Mesothelial cell of epicardium (in vitro differentiated cells): ENCODE results near the gene ITGAV. TPM values are rescaled to one million over a fixed set of nuclear protein-coding genes. Genes with fewer than 3 reads are reported as not detected.

Experiments used
- DNase-seq, 2 experiments: peaks; one replicate each; pipeline ENCODE4 v3.0.0; 2021; ENCODE audit warnings: low spot score in 2 of 2; ENCODE audit not compliant: unreplicated experiment in 2 of 2
- H3K27ac Mint-ChIP-seq: 2 replicates; pipeline ENCODE4 v1.8.0; 2021; ENCODE audit warnings: mixed read lengths
- H3K27me3 Mint-ChIP-seq: 2 replicates; pipeline ENCODE4 v1.8.0; 2021; ENCODE audit warnings: low read depth, mixed read lengths
- H3K36me3 Mint-ChIP-seq: 2 replicates; pipeline ENCODE4 v1.8.0; 2021; ENCODE audit warnings: mixed read lengths
- H3K4me1 Mint-ChIP-seq: 2 replicates; pipeline ENCODE4 v1.8.0; 2021; ENCODE audit warnings: mixed read lengths
- H3K4me3 Mint-ChIP-seq: 2 replicates; pipeline ENCODE4 v1.8.0; 2021; ENCODE audit warnings: mild to moderate bottlenecking, moderate library complexity, mixed read lengths
- H3K9me3 Mint-ChIP-seq: 2 replicates; pipeline ENCODE4 v1.8.0; 2021; ENCODE audit warnings: mixed read lengths
- total RNA-seq: library from RNA; stranded (reverse); gene quantifications from 3 replicates; pipeline ENCODE4 v1.2.1, GENCODE V29; 2021
- TF ChIP-seq, protein P1 (sequence below): fragments of 200-600 bp; sonication (generic); IDR thresholded peaks from one replicate; pipeline ENCODE4 v1.5.0; 2021; ENCODE audit warnings: antibody characterized with exemption; ENCODE audit not compliant: unreplicated experiment

Gene ITGAV
- total RNA-seq, 1 donor from 2014 or later = 100 TPM

DNA sequence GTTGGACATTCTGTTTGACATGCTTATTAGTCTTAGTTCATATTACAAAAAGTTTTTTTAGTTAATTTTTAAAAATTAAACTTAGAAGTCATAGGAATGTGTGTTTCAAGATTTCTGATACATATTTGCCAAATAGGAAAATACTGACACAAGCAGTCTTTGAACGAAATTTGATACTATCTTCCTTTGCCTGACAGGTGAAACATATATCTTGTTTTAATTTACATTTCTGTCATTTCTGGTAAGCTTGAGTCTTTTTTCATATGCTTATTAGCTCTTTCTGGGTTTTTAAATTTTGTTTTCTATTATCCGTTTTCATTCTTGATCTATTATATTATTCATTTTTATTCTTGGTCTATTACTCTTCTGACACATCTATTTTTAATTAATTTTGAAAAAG, 24.5 kb downstream of the ITGAV start:
- H3K27ac Mint-ChIP-seq = peak overlapping the region; percentile 47
- TF ChIP-seq, protein P1, sequence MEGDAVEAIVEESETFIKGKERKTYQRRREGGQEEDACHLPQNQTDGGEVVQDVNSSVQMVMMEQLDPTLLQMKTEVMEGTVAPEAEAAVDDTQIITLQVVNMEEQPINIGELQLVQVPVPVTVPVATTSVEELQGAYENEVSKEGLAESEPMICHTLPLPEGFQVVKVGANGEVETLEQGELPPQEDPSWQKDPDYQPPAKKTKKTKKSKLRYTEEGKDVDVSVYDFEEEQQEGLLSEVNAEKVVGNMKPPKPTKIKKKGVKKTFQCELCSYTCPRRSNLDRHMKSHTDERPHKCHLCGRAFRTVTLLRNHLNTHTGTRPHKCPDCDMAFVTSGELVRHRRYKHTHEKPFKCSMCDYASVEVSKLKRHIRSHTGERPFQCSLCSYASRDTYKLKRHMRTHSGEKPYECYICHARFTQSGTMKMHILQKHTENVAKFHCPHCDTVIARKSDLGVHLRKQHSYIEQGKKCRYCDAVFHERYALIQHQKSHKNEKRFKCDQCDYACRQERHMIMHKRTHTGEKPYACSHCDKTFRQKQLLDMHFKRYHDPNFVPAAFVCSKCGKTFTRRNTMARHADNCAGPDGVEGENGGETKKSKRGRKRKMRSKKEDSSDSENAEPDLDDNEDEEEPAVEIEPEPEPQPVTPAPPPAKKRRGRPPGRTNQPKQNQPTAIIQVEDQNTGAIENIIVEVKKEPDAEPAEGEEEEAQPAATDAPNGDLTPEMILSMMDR = no peak
- H3K36me3 Mint-ChIP-seq = peaks cover 4% of the 10 kb centered on the region
- peaks cover 4% of the 10 kb centered on the region for H3K9me3 Mint-ChIP-seq
- no peak overlapping the region for H3K4me3 Mint-ChIP-seq
- H3K4me1 Mint-ChIP-seq = peaks cover 33% of the 10 kb centered on the region
- no peaks in the 10 kb centered on the region for H3K27me3 Mint-ChIP-seq
- DNase-seq = no peak

DNA sequence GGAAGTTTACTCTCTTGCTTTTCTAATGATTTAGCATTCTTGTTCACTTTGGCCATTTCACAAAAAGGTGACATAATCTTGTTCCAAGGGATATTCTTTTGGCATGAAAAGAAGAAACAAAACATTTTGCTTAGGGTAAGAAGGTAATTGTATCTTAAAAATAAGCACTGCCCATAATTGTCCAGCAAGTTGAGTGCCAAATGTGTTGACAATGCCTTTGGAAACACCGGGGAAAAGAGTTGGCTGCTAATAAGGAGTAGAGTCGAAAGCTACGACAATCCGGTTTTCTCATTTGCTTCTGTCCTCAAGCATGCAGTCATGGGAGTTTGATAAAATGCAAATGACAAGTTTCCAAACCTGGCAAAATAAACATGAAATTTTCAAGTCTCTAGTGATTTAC, 27.3 kb downstream of the ITGAV start:
- Mint-ChIP-seq H3K27me3 (no peaks in the 10 kb centered on the region), H3K4me3 (no peak overlapping the region), H3K9me3 (peaks cover 4% of the 10 kb centered on the region), H3K27ac (no peak overlapping the region), H3K4me1 (peaks cover 17% of the 10 kb centered on the region), H3K36me3 (peaks cover 7% of the 10 kb centered on the region)
- TF ChIP-seq, protein P1 = no peak
- DNase-seq = no peak

DNA sequence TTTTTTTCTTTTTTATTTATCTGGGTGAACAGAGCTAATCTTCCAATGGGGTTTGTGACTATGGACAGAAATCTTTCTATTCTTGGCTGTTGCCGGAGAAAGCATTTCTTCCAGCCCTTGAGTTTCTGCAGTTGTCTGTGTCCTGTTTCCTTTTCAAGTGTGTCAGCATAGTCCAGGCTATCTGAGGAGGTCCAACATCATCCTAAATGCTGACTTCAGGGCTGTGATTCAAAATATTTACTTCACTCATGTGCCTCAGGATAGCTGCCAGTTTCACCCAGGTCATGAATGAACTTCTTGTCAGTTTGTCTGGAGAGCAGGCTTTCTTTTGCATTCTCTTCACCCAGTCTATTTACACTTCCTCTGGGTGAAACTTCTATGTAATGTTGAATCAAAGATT, 27.9 kb downstream of the ITGAV start:
- Mint-ChIP-seq H3K27me3 (no peaks in the 10 kb centered on the region), H3K4me3 (no peak overlapping the region), H3K27ac (no peak overlapping the region), H3K9me3 (peaks cover 4% of the 10 kb centered on the region), H3K4me1 (peaks cover 13% of the 10 kb centered on the region), H3K36me3 (peaks cover 13% of the 10 kb centered on the region)
- TF ChIP-seq, protein P1 = no peak
- no peak for DNase-seq

DNA sequence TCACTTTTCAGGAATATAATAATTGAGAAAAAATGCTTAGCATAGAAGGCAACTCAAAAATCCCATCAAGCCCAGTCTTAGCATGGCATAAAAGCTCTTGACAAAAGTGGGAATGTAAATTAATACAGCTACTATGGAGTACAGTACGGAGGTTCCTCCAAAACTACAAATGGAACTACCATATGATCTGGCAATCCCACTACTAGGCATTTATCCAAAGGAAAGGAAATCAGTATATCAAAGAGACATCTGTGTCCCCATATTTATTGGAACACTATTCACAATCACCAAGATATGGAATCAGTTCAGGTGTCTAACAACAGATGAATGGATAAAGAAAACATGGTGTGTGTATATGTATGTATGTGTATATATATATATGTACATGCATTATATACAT, 28.8 kb downstream of the ITGAV start:
- H3K27me3 Mint-ChIP-seq = no peaks in the 10 kb centered on the region
- DNase-seq = no peak
- H3K4me1 Mint-ChIP-seq = peaks cover 8% of the 10 kb centered on the region
- no peak overlapping the region for H3K27ac Mint-ChIP-seq
- no peak overlapping the region for H3K4me3 Mint-ChIP-seq
- TF ChIP-seq, protein P1 = no peak
- peaks cover 4% of the 10 kb centered on the region for H3K9me3 Mint-ChIP-seq
- peaks cover 21% of the 10 kb centered on the region for H3K36me3 Mint-ChIP-seq

DNA sequence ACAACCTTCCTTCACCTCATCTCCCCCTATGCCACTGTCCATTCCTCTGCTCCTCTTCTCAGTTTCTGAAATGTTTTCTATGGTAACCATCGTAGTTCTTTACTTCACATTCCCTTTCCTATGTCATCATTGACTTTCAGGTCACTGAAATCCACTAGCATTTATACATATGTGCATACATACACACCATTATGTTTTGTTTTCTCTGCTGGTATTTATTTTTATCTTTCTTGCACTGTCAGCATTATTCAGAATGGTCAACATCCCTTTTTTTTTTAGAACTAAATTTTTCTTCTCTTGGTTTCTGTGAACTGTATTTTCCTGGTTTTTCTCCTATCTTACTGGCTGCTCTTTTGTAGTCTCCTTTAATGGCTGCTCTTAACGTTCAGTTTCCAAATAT, 33.2 kb downstream of the ITGAV start:
- Mint-ChIP-seq H3K4me3 (no peak overlapping the region), H3K36me3 (peaks cover 30% of the 10 kb centered on the region), H3K27ac (peak overlapping the region; percentile 60), H3K27me3 (no peaks in the 10 kb centered on the region), H3K9me3 (peaks cover 4% of the 10 kb centered on the region), H3K4me1 (no peaks in the 10 kb centered on the region)
- DNase-seq = no peak
- TF ChIP-seq, protein P1 = no peak

DNA sequence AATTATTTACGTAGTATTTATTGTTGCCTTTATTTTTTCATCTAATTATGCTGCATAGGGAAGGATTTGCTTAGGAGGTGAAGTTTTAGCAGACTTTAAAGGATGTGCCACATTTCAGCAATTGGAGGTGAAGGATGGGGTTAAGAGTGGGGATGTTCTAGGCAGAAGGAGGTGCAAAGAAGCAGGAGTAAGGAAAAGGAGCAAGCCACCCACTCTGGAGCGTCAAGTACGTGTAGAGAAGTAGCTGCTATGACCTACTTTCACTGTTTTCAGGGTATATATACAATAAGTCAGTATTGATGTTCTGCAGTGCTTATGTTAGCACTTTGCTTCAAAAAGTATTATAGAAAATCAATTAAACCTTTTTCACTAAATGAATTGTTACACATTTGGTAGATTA, 34.4 kb downstream of the ITGAV start:
- H3K27me3 Mint-ChIP-seq = no peaks in the 10 kb centered on the region
- no peak for DNase-seq
- peaks cover under 1% of the 10 kb centered on the region for H3K9me3 Mint-ChIP-seq
- TF ChIP-seq, protein P1 = no peak
- no peak overlapping the region for H3K4me3 Mint-ChIP-seq
- no peak overlapping the region for H3K27ac Mint-ChIP-seq
- peaks cover 30% of the 10 kb centered on the region for H3K36me3 Mint-ChIP-seq
- no peaks in the 10 kb centered on the region for H3K4me1 Mint-ChIP-seq
